ENCODE measurements around the gene GCNT1.
A peak's percentile ranks its signal among the peaks of the same experiment; 100 is the strongest.

DNA sequence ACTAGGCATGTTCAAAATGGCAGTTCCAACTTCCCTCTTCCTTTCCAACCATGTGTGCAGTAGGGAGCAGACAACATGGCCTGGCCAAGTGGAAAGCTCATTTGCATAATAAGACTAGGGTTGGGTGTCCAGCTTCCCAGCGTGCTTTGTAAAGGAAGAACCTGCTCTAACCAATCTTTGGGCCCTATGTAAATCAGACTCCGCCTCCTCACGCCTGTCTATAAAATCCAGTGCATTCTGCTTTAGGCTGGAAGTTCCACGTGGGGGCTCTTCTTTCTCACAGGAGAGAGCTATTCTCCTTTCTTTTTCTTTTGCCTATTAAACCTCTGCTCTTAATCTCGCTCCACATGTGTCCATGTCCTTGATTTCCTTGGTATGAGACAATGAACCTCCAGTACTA is 83.4 kb downstream of the GCNT1 start:
- TF ChIP-seq, protein P1, sequence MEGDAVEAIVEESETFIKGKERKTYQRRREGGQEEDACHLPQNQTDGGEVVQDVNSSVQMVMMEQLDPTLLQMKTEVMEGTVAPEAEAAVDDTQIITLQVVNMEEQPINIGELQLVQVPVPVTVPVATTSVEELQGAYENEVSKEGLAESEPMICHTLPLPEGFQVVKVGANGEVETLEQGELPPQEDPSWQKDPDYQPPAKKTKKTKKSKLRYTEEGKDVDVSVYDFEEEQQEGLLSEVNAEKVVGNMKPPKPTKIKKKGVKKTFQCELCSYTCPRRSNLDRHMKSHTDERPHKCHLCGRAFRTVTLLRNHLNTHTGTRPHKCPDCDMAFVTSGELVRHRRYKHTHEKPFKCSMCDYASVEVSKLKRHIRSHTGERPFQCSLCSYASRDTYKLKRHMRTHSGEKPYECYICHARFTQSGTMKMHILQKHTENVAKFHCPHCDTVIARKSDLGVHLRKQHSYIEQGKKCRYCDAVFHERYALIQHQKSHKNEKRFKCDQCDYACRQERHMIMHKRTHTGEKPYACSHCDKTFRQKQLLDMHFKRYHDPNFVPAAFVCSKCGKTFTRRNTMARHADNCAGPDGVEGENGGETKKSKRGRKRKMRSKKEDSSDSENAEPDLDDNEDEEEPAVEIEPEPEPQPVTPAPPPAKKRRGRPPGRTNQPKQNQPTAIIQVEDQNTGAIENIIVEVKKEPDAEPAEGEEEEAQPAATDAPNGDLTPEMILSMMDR (IDR thresholded peaks at IDR 0.05) = peak; percentile 43
- no peak for TF ChIP-seq ZFX (IDR thresholded peaks at IDR 0.05; ENCODE audit: borderline replicate concordance)

Data from 22Rv1 (cell line).